ENCODE results near the gene UQCRFS1. TPM values are rescaled to one million over a fixed set of nuclear protein-coding genes. Genes with fewer than 3 reads are reported as not detected.

UQCRFS1 gene

GRCh38 chr19:29162694-29163093, 50.3 kb downstream of the UQCRFS1 start:
- no peak overlapping the region for H3K4me2 ChIP-seq (ENCODE audit: low read length, poor library complexity, severe bottlenecking)
- no peaks in the 10 kb centered on the region for H3K27me3 ChIP-seq (ENCODE audit: control insufficient read depth in 1 of 2, insufficient read depth in 1 of 2, low read length in 2 of 2)
- H2BK15ac ChIP-seq (ENCODE audit: low read depth, poor library complexity, severe bottlenecking), result no peak overlapping the region
- no peak overlapping the region for H3K18ac ChIP-seq (ENCODE audit: low read depth in 1 of 2, low read length in 2 of 2)
- no peak overlapping the region for H2BK120ac ChIP-seq (ENCODE audit: low read depth, low read length)
- no peak overlapping the region for H2AK5ac ChIP-seq (ENCODE audit: low read length, severe bottlenecking)
- no peak overlapping the region for H2BK5ac ChIP-seq (ENCODE audit: low read depth, low read length, poor library complexity, severe bottlenecking)
- H3K79me1 ChIP-seq (replicated peaks; ENCODE audit: low read length, poor library complexity, severe bottlenecking), result no peaks in the 10 kb centered on the region
- no peaks in the 10 kb centered on the region for H3K4me1 ChIP-seq (ENCODE audit: control insufficient read depth, insufficient read depth, low read depth, low read length)
- H3K27ac ChIP-seq (ENCODE audit: low read length, poor library complexity, severe bottlenecking), result no peak overlapping the region
- H4K91ac ChIP-seq (ENCODE audit: low read length), result no peak overlapping the region
- H3K4me3 ChIP-seq (ENCODE audit: insufficient read depth in 1 of 2, low read depth in 1 of 2, low read length in 2 of 2), result no peak overlapping the region
- no peak overlapping the region for H4K8ac ChIP-seq (ENCODE audit: low read length)
- no peak for DNase-seq
- H3K14ac ChIP-seq (ENCODE audit: low read length in 2 of 2), result no peak overlapping the region
- no peak overlapping the region for H2BK12ac ChIP-seq (ENCODE audit: low read length in 2 of 2)
- no peak overlapping the region for H2AFZ ChIP-seq (ENCODE audit: low read depth, low read length)
- no peaks in the 10 kb centered on the region for H3K36me3 ChIP-seq (ENCODE audit: control insufficient read depth in 1 of 2, insufficient read depth in 2 of 2, low read depth in 1 of 2, low read length in 2 of 2)
- no peak overlapping the region for H3K4ac ChIP-seq (ENCODE audit: low read depth in 1 of 2, low read length in 2 of 2)
- H3K9me3 ChIP-seq (ENCODE audit: control insufficient read depth, low read length), result peaks cover 18% of the 10 kb centered on the region
- 34% methylated on average over 3 of the region's 3 CpGs for WGBS
- H3K23ac ChIP-seq (ENCODE audit: low read length in 2 of 2), result no peak overlapping the region
- no peak overlapping the region for H3K9ac ChIP-seq (ENCODE audit: low read length)

- no peak overlapping the region for H2BK12ac ChIP-seq (ENCODE audit: low read length in 2 of 2)
- H3K4me1 ChIP-seq (ENCODE audit: control insufficient read depth, insufficient read depth, low read depth, low read length), result no peaks in the 10 kb centered on the region
Measured at GRCh38 chr19:29155683-29156082, 57.3 kb downstream of the UQCRFS1 start.

More at GRCh38 chr19:29155683-29156082, 57.3 kb downstream of the UQCRFS1 start:
- no peak overlapping the region for H3K9ac ChIP-seq (ENCODE audit: low read length)
- no peak overlapping the region for H4K91ac ChIP-seq (ENCODE audit: low read length)
- no peaks in the 10 kb centered on the region for H3K79me1 ChIP-seq (replicated peaks; ENCODE audit: low read length, poor library complexity, severe bottlenecking)
- H2BK120ac ChIP-seq (ENCODE audit: low read depth, low read length), result no peak overlapping the region
- no peak overlapping the region for H3K14ac ChIP-seq (ENCODE audit: low read length in 2 of 2)
- no peaks in the 10 kb centered on the region for H3K36me3 ChIP-seq (ENCODE audit: control insufficient read depth in 1 of 2, insufficient read depth in 2 of 2, low read depth in 1 of 2, low read length in 2 of 2)
- H3K27me3 ChIP-seq (ENCODE audit: control insufficient read depth in 1 of 2, insufficient read depth in 1 of 2, low read length in 2 of 2), result no peaks in the 10 kb centered on the region
- H3K4me2 ChIP-seq (ENCODE audit: low read length, poor library complexity, severe bottlenecking), result no peak overlapping the region
- no peak overlapping the region for H2AFZ ChIP-seq (ENCODE audit: low read depth, low read length)
- DNase-seq, result no peak
- no peak overlapping the region for H4K8ac ChIP-seq (ENCODE audit: low read length)
- H2BK5ac ChIP-seq (ENCODE audit: low read depth, low read length, poor library complexity, severe bottlenecking), result no peak overlapping the region
- no peak overlapping the region for H3K23ac ChIP-seq (ENCODE audit: low read length in 2 of 2)
- no peak overlapping the region for H3K27ac ChIP-seq (ENCODE audit: low read length, poor library complexity, severe bottlenecking)
- no peak overlapping the region for H2AK5ac ChIP-seq (ENCODE audit: low read length, severe bottlenecking)
- H3K4me3 ChIP-seq (ENCODE audit: insufficient read depth in 1 of 2, low read depth in 1 of 2, low read length in 2 of 2), result no peak overlapping the region
- H3K18ac ChIP-seq (ENCODE audit: low read depth in 1 of 2, low read length in 2 of 2), result no peak overlapping the region
- H2BK15ac ChIP-seq (ENCODE audit: low read depth, poor library complexity, severe bottlenecking), result no peak overlapping the region
- no CpG with 5 or more reads among the region's 2 CpGs for WGBS
- no peak overlapping the region for H3K4ac ChIP-seq (ENCODE audit: low read depth in 1 of 2, low read length in 2 of 2)
- peaks cover 60% of the 10 kb centered on the region for H3K9me3 ChIP-seq (ENCODE audit: control insufficient read depth, low read length)

Small RNAs within 50 kb of the gene (small RNA-seq; reads per million reads assigned to genes)
- gene RN7SL340P (ENCODE audit: low read depth), result not detected
